HCT116 (cell line): ENCODE data around the gene TPBG. TPM values are rescaled to one million over a fixed set of nuclear protein-coding genes. Genes with fewer than 3 reads are reported as not detected.

Experiments
- CEBPB ChIP-seq: IDR thresholded peaks from 2 replicates; pipeline ENCODE4 v1.6.1; 2012; ENCODE audit warnings: low read depth
- ELF1 ChIP-seq: IDR thresholded peaks from 2 replicates; pipeline ENCODE4 v1.6.1; 2012; ENCODE audit warnings: low read depth, borderline replicate concordance
- RAD21 ChIP-seq: IDR thresholded peaks from 2 replicates; pipeline ENCODE4 v1.6.1; 2012; ENCODE audit warnings: low read depth, mild to moderate bottlenecking
- SIN3A ChIP-seq: IDR thresholded peaks from 2 replicates; pipeline ENCODE4 v1.6.1; 2012; ENCODE audit warnings: low read depth
- SP1 ChIP-seq: IDR thresholded peaks from 2 replicates; pipeline ENCODE4 v1.6.1; 2012; ENCODE audit warnings: low read depth
- ZNF274 ChIP-seq: fragments of 200-500 bp; sonication (Bioruptor generic); IDR thresholded peaks from 2 replicates; pipeline ENCODE4 v1.6.1; 2014; ENCODE audit warnings: mild to moderate bottlenecking, low read depth, low read length, inconsistent platforms
- total RNA-seq: library from RNA; stranded (reverse); gene quantifications from one replicate; pipeline ENCODE4 v1.2.1, GENCODE V29; 2021; ENCODE audit not compliant: unreplicated experiment
- TF ChIP-seq, protein P1 (sequence below): IDR thresholded peaks from 2 replicates; pipeline ENCODE4 v1.6.1; 2012; ENCODE audit warnings: low read depth
- TF ChIP-seq, protein P2 (sequence below): IDR thresholded peaks from 2 replicates; pipeline ENCODE4 v1.6.1; 2012
- TF ChIP-seq, protein P3 (sequence below): IDR thresholded peaks from 2 replicates; pipeline ENCODE4 v1.6.1; 2011; ENCODE audit warnings: mild to moderate bottlenecking, low read length, moderate library complexity; ENCODE audit not compliant: insufficient replicate concordance; ENCODE audit errors: extremely low read depth

The TPBG gene
- total RNA-seq, 1 experiment from 2014 or later = 28.4 TPM

DNA sequence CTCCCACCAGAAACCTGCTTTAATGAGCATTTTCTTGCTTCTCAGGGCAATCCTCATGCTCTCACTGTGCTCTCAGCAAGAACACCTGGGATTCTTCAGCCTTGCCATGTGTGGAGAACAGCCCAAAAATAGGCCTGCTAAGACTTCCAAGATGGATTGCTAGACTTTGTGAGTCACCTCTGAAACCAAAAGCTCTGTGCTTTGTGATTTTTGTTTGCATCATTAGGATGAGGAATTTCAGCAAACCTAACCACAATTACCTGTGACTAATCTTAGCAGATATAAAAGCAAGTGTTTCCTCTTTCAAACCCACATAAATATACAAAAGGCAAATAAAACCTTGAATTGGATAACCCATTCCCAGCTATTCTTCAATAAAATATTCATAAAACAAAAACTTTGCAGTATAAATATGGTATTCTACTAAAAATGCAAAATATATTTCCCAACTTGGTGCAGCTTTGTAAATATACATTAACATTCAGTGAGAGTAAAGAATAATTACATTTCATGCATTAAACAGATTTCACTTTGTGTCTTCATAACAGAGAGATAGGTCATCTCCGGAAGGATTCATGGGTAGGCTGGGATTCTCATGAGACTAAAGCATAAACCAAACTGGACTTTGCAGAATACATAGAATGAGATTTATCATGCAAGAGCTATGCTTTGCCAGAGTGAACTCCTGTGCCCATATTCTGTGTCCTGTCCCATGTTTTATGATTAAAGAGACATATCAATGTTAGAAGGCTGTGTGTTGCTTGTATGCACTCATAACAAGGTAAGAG, 33.5 kb downstream of the TPBG start (continued):
- TF ChIP-seq, protein P1, sequence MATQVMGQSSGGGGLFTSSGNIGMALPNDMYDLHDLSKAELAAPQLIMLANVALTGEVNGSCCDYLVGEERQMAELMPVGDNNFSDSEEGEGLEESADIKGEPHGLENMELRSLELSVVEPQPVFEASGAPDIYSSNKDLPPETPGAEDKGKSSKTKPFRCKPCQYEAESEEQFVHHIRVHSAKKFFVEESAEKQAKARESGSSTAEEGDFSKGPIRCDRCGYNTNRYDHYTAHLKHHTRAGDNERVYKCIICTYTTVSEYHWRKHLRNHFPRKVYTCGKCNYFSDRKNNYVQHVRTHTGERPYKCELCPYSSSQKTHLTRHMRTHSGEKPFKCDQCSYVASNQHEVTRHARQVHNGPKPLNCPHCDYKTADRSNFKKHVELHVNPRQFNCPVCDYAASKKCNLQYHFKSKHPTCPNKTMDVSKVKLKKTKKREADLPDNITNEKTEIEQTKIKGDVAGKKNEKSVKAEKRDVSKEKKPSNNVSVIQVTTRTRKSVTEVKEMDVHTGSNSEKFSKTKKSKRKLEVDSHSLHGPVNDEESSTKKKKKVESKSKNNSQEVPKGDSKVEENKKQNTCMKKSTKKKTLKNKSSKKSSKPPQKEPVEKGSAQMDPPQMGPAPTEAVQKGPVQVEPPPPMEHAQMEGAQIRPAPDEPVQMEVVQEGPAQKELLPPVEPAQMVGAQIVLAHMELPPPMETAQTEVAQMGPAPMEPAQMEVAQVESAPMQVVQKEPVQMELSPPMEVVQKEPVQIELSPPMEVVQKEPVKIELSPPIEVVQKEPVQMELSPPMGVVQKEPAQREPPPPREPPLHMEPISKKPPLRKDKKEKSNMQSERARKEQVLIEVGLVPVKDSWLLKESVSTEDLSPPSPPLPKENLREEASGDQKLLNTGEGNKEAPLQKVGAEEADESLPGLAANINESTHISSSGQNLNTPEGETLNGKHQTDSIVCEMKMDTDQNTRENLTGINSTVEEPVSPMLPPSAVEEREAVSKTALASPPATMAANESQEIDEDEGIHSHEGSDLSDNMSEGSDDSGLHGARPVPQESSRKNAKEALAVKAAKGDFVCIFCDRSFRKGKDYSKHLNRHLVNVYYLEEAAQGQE = no peak
- TF ChIP-seq ELF1 (no peak; the same call in 1 of the 2 replicates), SP1 (peak; percentile 84), ZNF274 (no peak), RAD21 (no peak), SIN3A (peak; percentile 61), CEBPB (peak; percentile 90)
- TF ChIP-seq, protein P2, sequence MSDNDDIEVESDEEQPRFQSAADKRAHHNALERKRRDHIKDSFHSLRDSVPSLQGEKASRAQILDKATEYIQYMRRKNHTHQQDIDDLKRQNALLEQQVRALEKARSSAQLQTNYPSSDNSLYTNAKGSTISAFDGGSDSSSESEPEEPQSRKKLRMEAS = peak; percentile 81
- TF ChIP-seq, protein P3, sequence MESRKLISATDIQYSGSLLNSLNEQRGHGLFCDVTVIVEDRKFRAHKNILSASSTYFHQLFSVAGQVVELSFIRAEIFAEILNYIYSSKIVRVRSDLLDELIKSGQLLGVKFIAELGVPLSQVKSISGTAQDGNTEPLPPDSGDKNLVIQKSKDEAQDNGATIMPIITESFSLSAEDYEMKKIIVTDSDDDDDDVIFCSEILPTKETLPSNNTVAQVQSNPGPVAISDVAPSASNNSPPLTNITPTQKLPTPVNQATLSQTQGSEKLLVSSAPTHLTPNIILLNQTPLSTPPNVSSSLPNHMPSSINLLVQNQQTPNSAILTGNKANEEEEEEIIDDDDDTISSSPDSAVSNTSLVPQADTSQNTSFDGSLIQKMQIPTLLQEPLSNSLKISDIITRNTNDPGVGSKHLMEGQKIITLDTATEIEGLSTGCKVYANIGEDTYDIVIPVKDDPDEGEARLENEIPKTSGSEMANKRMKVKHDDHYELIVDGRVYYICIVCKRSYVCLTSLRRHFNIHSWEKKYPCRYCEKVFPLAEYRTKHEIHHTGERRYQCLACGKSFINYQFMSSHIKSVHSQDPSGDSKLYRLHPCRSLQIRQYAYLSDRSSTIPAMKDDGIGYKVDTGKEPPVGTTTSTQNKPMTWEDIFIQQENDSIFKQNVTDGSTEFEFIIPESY = peak; percentile 31
